HepG2 (cell line): ENCODE measurements around the gene CCDC177. TPM values are rescaled to one million over a fixed set of nuclear protein-coding genes. Genes with fewer than 3 reads are reported as not detected.

ENCODE experiments used
- ATAC-seq: fragments of 200-7000 bp; cut with Tn5 transposase; 3 replicates; pipeline ENCODE4 v1.9.1; 2020; ENCODE audit warnings: mild to moderate bottlenecking, moderate library complexity
- BruUV-seq: library from RNA; stranded (reverse); fragments of 400-500 nt; replicated peaks from 2 replicates; lab custom pipeline; 2021; lab: Mats Ljungman, UMichigan
- CTCF ChIA-PET: fragments of 300-600 bp; formaldehyde crosslinking; extraction: SDS; loops from one replicate; lab custom pipeline; 2021; ENCODE audit warnings: low total read pairs, inconsistent platforms, low intra/inter-chr PET ratio; lab: Yijun Ruan, JAX
- POLR2A ChIA-PET: fragments of 350-600 bp; sonication (Branson Sonifier 250); formaldehyde crosslinking; loops from one replicate; lab custom pipeline; 2020; ENCODE audit warnings: antibody characterized with exemption, inconsistent platforms; lab: Yijun Ruan, JAX
- DNase-seq: peaks from one replicate; pipeline ENCODE4 v3.0.0-alpha.2; 2015; ENCODE audit warnings: low spot score
- FAIRE-seq: peaks from 3 replicates; lab custom pipeline; 2011; peaks lifted over from hg19 to GRCh38; lab: Jason Lieb, UNC
- H2AFZ ChIP-seq: one replicate; pipeline ENCODE4 v1.6.1; 2011; ENCODE audit warnings: low read length, inconsistent platforms
- H3K27ac ChIP-seq: fragments of 300-600 bp; 3 replicates; pipeline ENCODE4 v1.8.0; 2011; ENCODE audit warnings: mixed run types, mild to moderate bottlenecking, mixed read lengths, low read length, inconsistent platforms; ENCODE audit not compliant: insufficient read depth; ENCODE audit errors: extremely low read length
- H3K27me3 ChIP-seq, 2 experiments: fragments of 200-600 bp in 1 of 2; 2 replicates in 1 of 2; 3 replicates in 1 of 2; pipeline versions ENCODE4 v1.6.0 to v1.8.0; 2011; ENCODE audit warnings: low read length in 2 of 2, mild to moderate bottlenecking in 2 of 2, moderate library complexity in 2 of 2, inconsistent platforms in 1 of 2; ENCODE audit not compliant: insufficient read depth in 2 of 2, control insufficient read depth in 1 of 2
- H3K36me3 ChIP-seq, 2 experiments: fragments of 200-600 bp in 1 of 2; replicated peaks in 1 of 2; 2 replicates in 1 of 2; 3 replicates in 1 of 2; pipeline versions ENCODE4 v1.5.1 to v1.8.0; 2011; ENCODE audit warnings: low read length in 2 of 2, inconsistent platforms in 1 of 2; ENCODE audit not compliant: insufficient read depth in 2 of 2, control insufficient read depth in 1 of 2
- H3K4me1 ChIP-seq: 2 replicates; pipeline ENCODE4 v1.5.1; 2012; ENCODE audit warnings: low read length, inconsistent platforms; ENCODE audit not compliant: insufficient read depth
- H3K4me2 ChIP-seq: 2 replicates; pipeline ENCODE4 v1.6.0; 2011; ENCODE audit warnings: low read depth, low read length, inconsistent platforms
- H3K4me3 ChIP-seq, 3 experiments: fragments of 200-600 bp in 1 of 3; sonication (generic), shearing (Covaris generic) in 1 of 3; replicated peaks in 1 of 3; 2 replicates each; pipeline ENCODE4 v1.5.1; 2011 to 2016; ENCODE audit warnings: low read length in 3 of 3, inconsistent platforms in 2 of 3, low read depth in 2 of 3, mild to moderate bottlenecking in 2 of 3, control low read depth in 1 of 3, mixed read lengths in 1 of 3; ENCODE audit not compliant: insufficient read depth in 1 of 3
- H3K79me2 ChIP-seq: one replicate; pipeline ENCODE4 v1.6.1; 2011; ENCODE audit warnings: low read length, inconsistent platforms; ENCODE audit not compliant: insufficient read depth
- H3K9ac ChIP-seq: 2 replicates; pipeline ENCODE4 v1.6.0; 2011; ENCODE audit warnings: mild to moderate bottlenecking, low read depth, low read length, inconsistent platforms; ENCODE audit not compliant: insufficient read depth
- H3K9me3 ChIP-seq: 2 replicates; pipeline ENCODE4 v1.5.1; 2012; ENCODE audit warnings: mild to moderate bottlenecking, low read length
- H4K20me1 ChIP-seq: 2 replicates; pipeline ENCODE4 v1.6.0; 2011; ENCODE audit warnings: inconsistent platforms, mild to moderate bottlenecking, low read length, moderate library complexity; ENCODE audit not compliant: insufficient read depth
- NR2F1 ChIP-seq, 2 experiments: fragments of 450-650 bp in 1 of 2; formaldehyde crosslinking in 1 of 2; IDR thresholded peaks; 2 replicates each; pipeline versions ENCODE4 v1.5.0 to v1.6.1; 2016 to 2020; ENCODE audit warnings: mild to moderate bottlenecking in 1 of 2, missing compliant biosample characterization in 1 of 2, missing genetic modification reagents in 1 of 2, moderate library complexity in 1 of 2
- POLR2AphosphoS5 ChIP-seq: IDR thresholded peaks from 2 replicates; pipeline ENCODE4 v1.6.1; 2012; ENCODE audit warnings: low read depth, low read length
- PPARG ChIP-seq: conservative IDR thresholded peaks from 2 replicates; pipeline ENCODE4 v1.6.1; 2016; ENCODE audit warnings: missing biosample characterization, missing genetic modification reagents
- RARA ChIP-seq: IDR thresholded peaks from 2 replicates; pipeline ENCODE4 v1.6.1; 2016; ENCODE audit warnings: missing genetic modification reagents, missing compliant biosample characterization
- SAP130 ChIP-seq: IDR thresholded peaks from 2 replicates; pipeline ENCODE4 v1.6.1; 2016; ENCODE audit warnings: low read depth
- ZNF652 ChIP-seq: IDR thresholded peaks from 2 replicates; pipeline ENCODE4 v1.6.1; 2016; ENCODE audit warnings: low read depth, borderline replicate concordance
- WGBS: methylation state at CpG from one replicate; pipeline ENCODE4 v1.1.6; 2017; ENCODE audit warnings: low lambda C conversion rate; 5-methylcytosine and 5-hydroxymethylcytosine counted together
- in situ Hi-C: cut with HindIII; loops from 2 replicates; pipeline ENCODE4 v1.10.0; 2017; ENCODE audit warnings: low pct_unique_long_range_greater_than_20kb; ENCODE audit not compliant: extremely low pct_ligation_motif_present
- intact Hi-C: fragments of 100-400 bp; cut with micrococcal nuclease; formaldehyde crosslinking; loops from one replicate; pipeline ENCODE4 v1.10.0; 2022; ENCODE audit not compliant: unreplicated experiment
- polyA plus RNA-seq, 8 experiments: library from polyadenylated mRNA; depleted of rRNA in 3 of 8; stranded (reverse) in 7 of 8; unstranded in 1 of 8; fragments of >200 nt; fragmentation: Illumina TruSeq in 4 of 8; extraction: Trizol in 4 of 8; gene quantifications; 2 replicates each; pipeline versions ENCODE4 v1.2.1 to v1.2.3, GENCODE V29; 2011 to 2016; ENCODE audit warnings: low read depth in 4 of 8, missing spikeins in 1 of 8, mixed read lengths in 1 of 8; ENCODE audit not compliant: insufficient read depth in 1 of 8
- total RNA-seq, 5 experiments: library from RNA; depleted of rRNA; stranded (reverse); fragments of >200 nt; fragmentation: Illumina TruSeq; extraction: Trizol; gene quantifications; 2 replicates each; pipeline ENCODE4 v1.2.3, GENCODE V29; 2016; ENCODE audit warnings: low read depth in 1 of 5
- TF ChIP-seq, protein P1 (sequence below): sonication (generic); formaldehyde crosslinking; IDR thresholded peaks from 2 replicates; pipeline ENCODE4 v1.5.1; 2020; ENCODE audit warnings: missing genetic modification reagents, mild to moderate bottlenecking, borderline replicate concordance
- TF ChIP-seq, protein P2 (sequence below): conservative IDR thresholded peaks from 2 replicates; pipeline ENCODE4 v1.6.1; 2018; ENCODE audit warnings: missing genetic modification reagents
- TF ChIP-seq, protein P3 (sequence below), 2 experiments: IDR thresholded peaks; 2 replicates each; pipeline ENCODE4 v1.6.1; 2011 to 2012; ENCODE audit warnings: low read length in 2 of 2, borderline replicate concordance in 1 of 2, low read depth in 1 of 2, mild to moderate bottlenecking in 1 of 2, moderate library complexity in 1 of 2

Gene CCDC177
- total and polyA plus RNA-seq, 2 of the 13 experiments (the other 11 are each of a cell fraction or from before 2014, with no cell fraction given) = not detected

DNA sequence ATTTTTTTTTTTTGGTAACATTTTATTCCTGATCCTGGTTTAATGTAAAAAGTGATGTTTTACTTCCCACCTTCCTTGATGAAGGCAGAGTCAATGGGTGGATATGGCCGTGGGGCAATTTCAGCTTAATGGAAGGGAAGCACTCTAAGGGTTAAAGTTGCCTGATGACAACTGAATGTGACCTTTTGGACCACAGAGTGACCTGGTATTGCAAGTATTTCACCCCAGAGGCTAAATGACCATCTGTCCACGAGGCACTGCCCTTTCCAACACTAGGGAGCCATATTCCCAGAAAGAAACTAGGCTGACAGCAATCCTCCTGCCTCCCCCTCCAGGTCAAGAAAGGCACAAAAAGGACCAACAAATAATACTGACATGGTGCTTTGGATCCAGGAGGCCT lies 4.8 kb downstream of the CCDC177 start (continued):
- TF ChIP-seq, protein P1, sequence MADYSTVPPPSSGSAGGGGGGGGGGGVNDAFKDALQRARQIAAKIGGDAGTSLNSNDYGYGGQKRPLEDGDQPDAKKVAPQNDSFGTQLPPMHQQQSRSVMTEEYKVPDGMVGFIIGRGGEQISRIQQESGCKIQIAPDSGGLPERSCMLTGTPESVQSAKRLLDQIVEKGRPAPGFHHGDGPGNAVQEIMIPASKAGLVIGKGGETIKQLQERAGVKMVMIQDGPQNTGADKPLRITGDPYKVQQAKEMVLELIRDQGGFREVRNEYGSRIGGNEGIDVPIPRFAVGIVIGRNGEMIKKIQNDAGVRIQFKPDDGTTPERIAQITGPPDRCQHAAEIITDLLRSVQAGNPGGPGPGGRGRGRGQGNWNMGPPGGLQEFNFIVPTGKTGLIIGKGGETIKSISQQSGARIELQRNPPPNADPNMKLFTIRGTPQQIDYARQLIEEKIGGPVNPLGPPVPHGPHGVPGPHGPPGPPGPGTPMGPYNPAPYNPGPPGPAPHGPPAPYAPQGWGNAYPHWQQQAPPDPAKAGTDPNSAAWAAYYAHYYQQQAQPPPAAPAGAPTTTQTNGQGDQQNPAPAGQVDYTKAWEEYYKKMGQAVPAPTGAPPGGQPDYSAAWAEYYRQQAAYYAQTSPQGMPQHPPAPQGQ (CRISPR knock-in tag) = no peak
- TF ChIP-seq SAP130 (CRISPR knock-in tag) (no peak), ZNF652 (CRISPR knock-in tag) (peak; percentile 88), RARA (CRISPR knock-in tag) (no peak), PPARG (CRISPR knock-in tag) (no peak)
- TF ChIP-seq, protein P2, sequence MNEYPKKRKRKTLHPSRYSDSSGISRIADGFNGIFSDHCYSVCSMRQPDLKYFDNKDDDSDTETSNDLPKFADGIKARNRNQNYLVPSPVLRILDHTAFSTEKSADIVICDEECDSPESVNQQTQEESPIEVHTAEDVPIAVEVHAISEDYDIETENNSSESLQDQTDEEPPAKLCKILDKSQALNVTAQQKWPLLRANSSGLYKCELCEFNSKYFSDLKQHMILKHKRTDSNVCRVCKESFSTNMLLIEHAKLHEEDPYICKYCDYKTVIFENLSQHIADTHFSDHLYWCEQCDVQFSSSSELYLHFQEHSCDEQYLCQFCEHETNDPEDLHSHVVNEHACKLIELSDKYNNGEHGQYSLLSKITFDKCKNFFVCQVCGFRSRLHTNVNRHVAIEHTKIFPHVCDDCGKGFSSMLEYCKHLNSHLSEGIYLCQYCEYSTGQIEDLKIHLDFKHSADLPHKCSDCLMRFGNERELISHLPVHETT (CRISPR knock-in tag) = no peak

DNA sequence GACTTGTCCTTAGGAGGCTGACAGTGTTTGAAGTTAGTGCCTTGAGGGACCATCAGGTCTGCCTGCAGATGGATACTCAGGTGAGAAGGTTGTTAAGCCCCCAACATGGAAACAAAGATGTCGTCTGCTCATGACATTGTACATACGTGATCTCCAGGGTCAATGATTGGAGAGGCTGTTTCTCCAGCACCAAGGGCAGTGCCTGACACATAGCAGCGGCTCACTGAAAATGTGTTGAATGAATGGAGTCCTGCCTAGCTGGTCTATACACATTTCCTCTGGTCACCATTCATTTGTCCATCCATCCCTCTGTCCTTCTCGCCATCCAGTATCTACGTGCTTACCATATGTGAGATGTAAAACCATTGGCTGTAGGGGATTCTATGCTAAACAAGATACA lies 7.1 kb downstream of the CCDC177 start:
- no TSS peak for BruUV-seq
- H3K27ac ChIP-seq = no peak overlapping the region
- ATAC-seq (no peak), FAIRE-seq (no peak), DNase-seq (no peak)
- H3K4me1 ChIP-seq = peaks cover 14% of the 10 kb centered on the region
- H2AFZ ChIP-seq = no peak overlapping the region
- TF ChIP-seq, protein P3, sequence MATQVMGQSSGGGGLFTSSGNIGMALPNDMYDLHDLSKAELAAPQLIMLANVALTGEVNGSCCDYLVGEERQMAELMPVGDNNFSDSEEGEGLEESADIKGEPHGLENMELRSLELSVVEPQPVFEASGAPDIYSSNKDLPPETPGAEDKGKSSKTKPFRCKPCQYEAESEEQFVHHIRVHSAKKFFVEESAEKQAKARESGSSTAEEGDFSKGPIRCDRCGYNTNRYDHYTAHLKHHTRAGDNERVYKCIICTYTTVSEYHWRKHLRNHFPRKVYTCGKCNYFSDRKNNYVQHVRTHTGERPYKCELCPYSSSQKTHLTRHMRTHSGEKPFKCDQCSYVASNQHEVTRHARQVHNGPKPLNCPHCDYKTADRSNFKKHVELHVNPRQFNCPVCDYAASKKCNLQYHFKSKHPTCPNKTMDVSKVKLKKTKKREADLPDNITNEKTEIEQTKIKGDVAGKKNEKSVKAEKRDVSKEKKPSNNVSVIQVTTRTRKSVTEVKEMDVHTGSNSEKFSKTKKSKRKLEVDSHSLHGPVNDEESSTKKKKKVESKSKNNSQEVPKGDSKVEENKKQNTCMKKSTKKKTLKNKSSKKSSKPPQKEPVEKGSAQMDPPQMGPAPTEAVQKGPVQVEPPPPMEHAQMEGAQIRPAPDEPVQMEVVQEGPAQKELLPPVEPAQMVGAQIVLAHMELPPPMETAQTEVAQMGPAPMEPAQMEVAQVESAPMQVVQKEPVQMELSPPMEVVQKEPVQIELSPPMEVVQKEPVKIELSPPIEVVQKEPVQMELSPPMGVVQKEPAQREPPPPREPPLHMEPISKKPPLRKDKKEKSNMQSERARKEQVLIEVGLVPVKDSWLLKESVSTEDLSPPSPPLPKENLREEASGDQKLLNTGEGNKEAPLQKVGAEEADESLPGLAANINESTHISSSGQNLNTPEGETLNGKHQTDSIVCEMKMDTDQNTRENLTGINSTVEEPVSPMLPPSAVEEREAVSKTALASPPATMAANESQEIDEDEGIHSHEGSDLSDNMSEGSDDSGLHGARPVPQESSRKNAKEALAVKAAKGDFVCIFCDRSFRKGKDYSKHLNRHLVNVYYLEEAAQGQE (IDR thresholded peaks at IDR 0.05; ENCODE audit: borderline replicate concordance in 1 of 2, low read depth in 1 of 2, low read length in 2 of 2) = peak in 1 of 2 experiments; percentile 62; a peak in 1 of 4 replicates
- TF ChIP-seq NR2F1 (CRISPR knock-in tag; IDR thresholded peaks at IDR 0.05) (no peak), POLR2AphosphoS5 (no peak)
- H3K4me2 ChIP-seq = no peak overlapping the region
- CTCF ChIA-PET = no interaction called here
- intact Hi-C loops (no loop called here), in situ Hi-C loops (no loop called here)
- H4K20me1 ChIP-seq = no peaks in the 10 kb centered on the region
- H3K27me3 ChIP-seq = peaks cover 2 to 48% of the 10 kb centered on the region in 2 experiments
- H3K9me3 ChIP-seq = no peaks in the 10 kb centered on the region
- 74% methylated on average over 2 of the region's 5 CpGs for WGBS
- no peak overlapping the region for H3K4me3 ChIP-seq
- POLR2A ChIA-PET = no interaction called here
- H3K9ac ChIP-seq = no peak overlapping the region
- no peaks in the 10 kb centered on the region for H3K36me3 ChIP-seq
- H3K79me2 ChIP-seq = no peaks in the 10 kb centered on the region
